IPS DF 19.7 (cell line): ENCODE measurements around the gene RAB3C.

ENCODE experiments used
- DNase-seq: peaks from one replicate; pipeline ENCODE4 v3.0.0-alpha.2; 2013; ENCODE audit warnings: low read depth, low spot score

RAB3C gene

GRCh38 chr5:58875599-58875998, 292.7 kb downstream of the RAB3C start:
- no peak for DNase-seq

- no peak for DNase-seq
Measured at GRCh38 chr5:58885260-58885659, 302.4 kb downstream of the RAB3C start.

- DNase-seq, result peak; percentile 50
Measured at GRCh38 chr5:58886315-58887207, 303.7 kb downstream of the RAB3C start.

- no peak for DNase-seq
Measured at GRCh38 chr5:58887311-58887710, 304.4 kb downstream of the RAB3C start.

GRCh38 chr5:58887721-58888409, 305.0 kb downstream of the RAB3C start:
- no peak for DNase-seq

GRCh38 chr5:58890265-58890664, 307.4 kb downstream of the RAB3C start:
- no peak for DNase-seq

- DNase-seq, result no peak
Measured at GRCh38 chr5:58890701-58891085, 307.8 kb downstream of the RAB3C start.

GRCh38 chr5:58891086-58891970, 308.5 kb downstream of the RAB3C start:
- DNase-seq, result peak; percentile 20

- DNase-seq, result no peak
Measured at GRCh38 chr5:58891971-58892343, 309.1 kb downstream of the RAB3C start.

- no peak for DNase-seq
Measured at GRCh38 chr5:58893551-58893950, 310.7 kb downstream of the RAB3C start.

- DNase-seq, result no peak
Measured at GRCh38 chr5:58898006-58898405, 315.1 kb downstream of the RAB3C start.

- DNase-seq, result no peak
Measured at GRCh38 chr5:58898538-58898937, 315.7 kb downstream of the RAB3C start.

- no peak for DNase-seq
Measured at GRCh38 chr5:58901271-58901670, 318.4 kb downstream of the RAB3C start.

GRCh38 chr5:58902305-58902704, 319.4 kb downstream of the RAB3C start:
- DNase-seq, result no peak

GRCh38 chr5:58902765-58903164, 319.9 kb downstream of the RAB3C start:
- no peak for DNase-seq

- no peak for DNase-seq
Measured at GRCh38 chr5:58904737-58905136, 321.9 kb downstream of the RAB3C start.

GRCh38 chr5:58905944-58906343, 323.1 kb downstream of the RAB3C start:
- no peak for DNase-seq
